RKO (cell line): ENCODE data around the gene CD151.

Experiments
- DNase-seq: peaks from one replicate; pipeline ENCODE4 v3.0.0-alpha.2; 2016; ENCODE audit warnings: low spot score

Gene CD151

GRCh38 chr11:871472-871871, 38.7 kb downstream of the CD151 start:
- DNase-seq: no peak

- DNase-seq: no peak
Measured at GRCh38 chr11:872799-873198, 40.0 kb downstream of the CD151 start.

GRCh38 chr11:873706-874105, 41.0 kb downstream of the CD151 start:
- no peak for DNase-seq

- DNase-seq: no peak
Measured at GRCh38 chr11:875203-875602, 42.5 kb downstream of the CD151 start.

- no peak for DNase-seq
Measured at GRCh38 chr11:875769-876301, 43.1 kb downstream of the CD151 start.

- DNase-seq: no peak
Measured at GRCh38 chr11:876545-876944, 43.8 kb downstream of the CD151 start.

GRCh38 chr11:877565-877964, 44.8 kb downstream of the CD151 start:
- DNase-seq: peak; percentile 70

GRCh38 chr11:880447-880846, 47.7 kb downstream of the CD151 start:
- no peak for DNase-seq

GRCh38 chr11:882596-882995, 49.8 kb downstream of the CD151 start:
- DNase-seq: no peak

GRCh38 chr11:883527-883926, 50.8 kb downstream of the CD151 start:
- no peak for DNase-seq

- no peak for DNase-seq
Measured at GRCh38 chr11:884578-885070, 51.9 kb downstream of the CD151 start.

- no peak for DNase-seq
Measured at GRCh38 chr11:886568-886967, 53.8 kb downstream of the CD151 start.

- no peak for DNase-seq
Measured at GRCh38 chr11:887589-887988, 54.8 kb downstream of the CD151 start.
